ENCODE data around the gene ST6GALNAC3. TPM values are rescaled to one million over a fixed set of nuclear protein-coding genes. Genes with fewer than 3 reads are reported as not detected.
"Not testable (repeated sequence)": the region's sequence is repeated elsewhere in the genome, so short reads cannot be mapped to it uniquely, and the experiment has no call there.

ST6GALNAC3 gene
- polyA plus RNA-seq, 1 donor (not counting 4 experiments of a cell fraction or from before 2014, with no cell fraction given), result 0.08 TPM

DNA sequence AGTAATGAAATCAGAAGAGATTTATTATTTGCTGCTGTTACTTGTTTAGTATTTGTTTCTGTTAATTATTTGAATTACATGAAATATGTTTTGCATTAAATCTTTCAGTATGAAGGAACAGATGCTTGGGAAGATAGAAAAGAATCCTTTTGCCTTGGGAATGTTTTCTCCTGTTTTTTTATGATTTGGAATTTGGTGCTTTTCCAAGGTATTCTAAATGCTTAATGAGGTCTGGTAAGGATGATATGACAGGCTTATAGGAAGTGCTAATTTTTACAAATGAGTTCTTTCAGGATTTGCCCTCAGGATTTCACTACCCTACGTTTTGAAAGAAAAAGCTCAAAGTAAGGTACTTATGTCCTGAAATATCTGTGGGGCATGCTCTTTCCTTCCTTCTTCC, 25.6 kb upstream of the ST6GALNAC3 start:
- no peak for DNase-seq (ENCODE audit: low read depth, low spot score)
- Histone ChIP-seq H4K20me1 (ENCODE audit: control insufficient read depth, extremely low read depth, insufficient read depth, low read length) (no peaks in the 10 kb centered on the region), H3K4me2 (ENCODE audit: control insufficient read depth, extremely low read depth, insufficient read depth, low read depth, low read length) (no peak overlapping the region), H3K9me1 (ENCODE audit: control insufficient read depth, extremely low read depth, insufficient read depth, low read length) (no peaks in the 10 kb centered on the region), H3K4me1 (ENCODE audit: control insufficient read depth, extremely low read depth, insufficient read depth, low read length) (no peaks in the 10 kb centered on the region), H3K9me3 (ENCODE audit: control insufficient read depth, low read depth, low read length) (no peaks in the 10 kb centered on the region), H3K36me3 (ENCODE audit: control insufficient read depth in 2 of 2, extremely low read depth in 1 of 2, insufficient read depth in 2 of 2, low read length in 2 of 2) (no peaks in the 10 kb centered on the region), H3K4me3 (ENCODE audit: control insufficient read depth in 2 of 3, extremely low read depth in 1 of 3, insufficient read depth in 2 of 3, low read depth in 1 of 3, low read length in 3 of 3) (no peak overlapping the region), H3K9ac (ENCODE audit: control insufficient read depth, extremely low read depth, insufficient read depth, low read length) (no peak overlapping the region), H3K79me2 (ENCODE audit: control insufficient read depth, insufficient read depth, low read length) (no peaks in the 10 kb centered on the region), H3K27ac (ENCODE audit: control insufficient read depth, insufficient read depth, low read length) (no peak overlapping the region), H2AFZ (ENCODE audit: control insufficient read depth, low read length) (no peak overlapping the region), H3K27me3 (ENCODE audit: control insufficient read depth, extremely low read depth, insufficient read depth, low read length) (no peaks in the 10 kb centered on the region)
- dilution Hi-C loops (cut with MboI; ENCODE audit: extremely low pct_ligation_motif_present, low sequenced_read_pairs), result no loop called here
- no peak for FAIRE-seq
- TF ChIP-seq EZH2 (IDR thresholded peaks at IDR 0.05; ENCODE audit: low read length), result no peak
- TF ChIP-seq, protein P1, sequence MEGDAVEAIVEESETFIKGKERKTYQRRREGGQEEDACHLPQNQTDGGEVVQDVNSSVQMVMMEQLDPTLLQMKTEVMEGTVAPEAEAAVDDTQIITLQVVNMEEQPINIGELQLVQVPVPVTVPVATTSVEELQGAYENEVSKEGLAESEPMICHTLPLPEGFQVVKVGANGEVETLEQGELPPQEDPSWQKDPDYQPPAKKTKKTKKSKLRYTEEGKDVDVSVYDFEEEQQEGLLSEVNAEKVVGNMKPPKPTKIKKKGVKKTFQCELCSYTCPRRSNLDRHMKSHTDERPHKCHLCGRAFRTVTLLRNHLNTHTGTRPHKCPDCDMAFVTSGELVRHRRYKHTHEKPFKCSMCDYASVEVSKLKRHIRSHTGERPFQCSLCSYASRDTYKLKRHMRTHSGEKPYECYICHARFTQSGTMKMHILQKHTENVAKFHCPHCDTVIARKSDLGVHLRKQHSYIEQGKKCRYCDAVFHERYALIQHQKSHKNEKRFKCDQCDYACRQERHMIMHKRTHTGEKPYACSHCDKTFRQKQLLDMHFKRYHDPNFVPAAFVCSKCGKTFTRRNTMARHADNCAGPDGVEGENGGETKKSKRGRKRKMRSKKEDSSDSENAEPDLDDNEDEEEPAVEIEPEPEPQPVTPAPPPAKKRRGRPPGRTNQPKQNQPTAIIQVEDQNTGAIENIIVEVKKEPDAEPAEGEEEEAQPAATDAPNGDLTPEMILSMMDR (optimal IDR thresholded peaks at IDR 0.05 in 1 of 3, IDR thresholded peaks at IDR 0.05 in 1 of 3, conservative IDR thresholded peaks at IDR 0.05 in 1 of 3; ENCODE audit: extremely low read depth in 1 of 3, insufficient read depth in 2 of 3, low read length in 3 of 3), result no peak

DNA sequence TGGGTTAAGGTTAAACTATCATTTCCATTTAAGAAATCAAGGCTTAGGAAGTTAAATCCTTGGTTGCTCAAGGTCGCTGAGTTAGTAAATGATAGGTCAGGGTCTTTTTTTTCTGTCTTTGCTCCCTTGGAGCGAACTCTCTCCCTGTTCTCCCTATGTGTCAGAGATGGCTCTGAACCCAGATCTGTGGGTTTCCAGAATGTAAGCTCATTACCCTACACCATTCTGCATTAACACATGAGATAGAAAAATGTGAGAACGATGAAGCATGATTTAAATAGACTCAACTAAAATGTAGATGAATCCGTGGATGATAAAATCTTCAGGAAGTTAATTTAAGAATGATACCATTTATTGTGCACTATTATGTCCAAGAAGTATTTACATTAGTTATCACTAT, 25.0 kb upstream of the ST6GALNAC3 start:
- dilution Hi-C loops (cut with MboI; ENCODE audit: extremely low pct_ligation_motif_present, low sequenced_read_pairs), result no loop called here
- Histone ChIP-seq H3K4me2 (ENCODE audit: control insufficient read depth, extremely low read depth, insufficient read depth, low read depth, low read length) (no peak overlapping the region), H3K36me3 (ENCODE audit: control insufficient read depth in 2 of 2, extremely low read depth in 1 of 2, insufficient read depth in 2 of 2, low read length in 2 of 2) (no peaks in the 10 kb centered on the region), H3K4me3 (ENCODE audit: control insufficient read depth in 2 of 3, extremely low read depth in 1 of 3, insufficient read depth in 2 of 3, low read depth in 1 of 3, low read length in 3 of 3) (no peak overlapping the region), H3K4me1 (ENCODE audit: control insufficient read depth, extremely low read depth, insufficient read depth, low read length) (no peaks in the 10 kb centered on the region), H2AFZ (ENCODE audit: control insufficient read depth, low read length) (no peak overlapping the region), H3K9ac (ENCODE audit: control insufficient read depth, extremely low read depth, insufficient read depth, low read length) (no peak overlapping the region), H4K20me1 (ENCODE audit: control insufficient read depth, extremely low read depth, insufficient read depth, low read length) (no peaks in the 10 kb centered on the region), H3K79me2 (ENCODE audit: control insufficient read depth, insufficient read depth, low read length) (no peaks in the 10 kb centered on the region), H3K27ac (ENCODE audit: control insufficient read depth, insufficient read depth, low read length) (no peak overlapping the region), H3K9me1 (ENCODE audit: control insufficient read depth, extremely low read depth, insufficient read depth, low read length) (no peaks in the 10 kb centered on the region), H3K27me3 (ENCODE audit: control insufficient read depth, extremely low read depth, insufficient read depth, low read length) (no peaks in the 10 kb centered on the region), H3K9me3 (ENCODE audit: control insufficient read depth, low read depth, low read length) (no peaks in the 10 kb centered on the region)
- no peak for FAIRE-seq
- TF ChIP-seq EZH2 (IDR thresholded peaks at IDR 0.05; ENCODE audit: low read length), result no peak
- TF ChIP-seq, protein P1 (optimal IDR thresholded peaks at IDR 0.05 in 1 of 3, IDR thresholded peaks at IDR 0.05 in 1 of 3, conservative IDR thresholded peaks at IDR 0.05 in 1 of 3; ENCODE audit: extremely low read depth in 1 of 3, insufficient read depth in 2 of 3, low read length in 3 of 3), result no peak
- no peak for DNase-seq (ENCODE audit: low read depth, low spot score)

DNA sequence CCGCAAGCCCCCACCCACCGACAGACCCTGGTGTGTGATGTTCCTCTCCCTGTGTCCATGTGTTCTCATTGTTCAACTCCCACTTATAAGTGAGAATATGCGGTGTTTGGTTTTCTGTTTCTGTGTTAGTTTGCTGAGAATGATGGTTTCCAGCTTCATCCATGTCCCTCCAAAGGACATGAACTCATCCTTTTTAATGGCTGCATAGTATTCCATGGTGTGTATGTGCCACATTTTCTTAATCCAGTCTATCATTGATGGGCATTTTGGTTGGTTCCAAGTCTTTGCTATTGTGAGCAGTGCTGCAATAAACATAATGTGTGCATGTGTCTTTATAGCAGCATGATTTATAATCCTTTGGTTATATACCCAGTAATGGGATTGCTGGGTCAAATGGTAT, 24.5 kb upstream of the ST6GALNAC3 start:
- H3K36me3 ChIP-seq (ENCODE audit: control insufficient read depth in 2 of 2, extremely low read depth in 1 of 2, insufficient read depth in 2 of 2, low read length in 2 of 2); H2AFZ ChIP-seq (ENCODE audit: control insufficient read depth, low read length); H3K4me1 ChIP-seq (ENCODE audit: control insufficient read depth, extremely low read depth, insufficient read depth, low read length); H3K9ac ChIP-seq (ENCODE audit: control insufficient read depth, extremely low read depth, insufficient read depth, low read length); H3K4me2 ChIP-seq (ENCODE audit: control insufficient read depth, extremely low read depth, insufficient read depth, low read depth, low read length); H3K79me2 ChIP-seq (ENCODE audit: control insufficient read depth, insufficient read depth, low read length); DNase-seq (ENCODE audit: low read depth, low spot score); dilution Hi-C loops (cut with MboI; ENCODE audit: extremely low pct_ligation_motif_present, low sequenced_read_pairs); H3K4me3 ChIP-seq (ENCODE audit: control insufficient read depth in 2 of 3, extremely low read depth in 1 of 3, insufficient read depth in 2 of 3, low read depth in 1 of 3, low read length in 3 of 3); H3K27me3 ChIP-seq (ENCODE audit: control insufficient read depth, extremely low read depth, insufficient read depth, low read length); FAIRE-seq; H3K9me3 ChIP-seq (ENCODE audit: control insufficient read depth, low read depth, low read length); H3K27ac ChIP-seq (ENCODE audit: control insufficient read depth, insufficient read depth, low read length); H3K9me1 ChIP-seq (ENCODE audit: control insufficient read depth, extremely low read depth, insufficient read depth, low read length); H4K20me1 ChIP-seq (ENCODE audit: control insufficient read depth, extremely low read depth, insufficient read depth, low read length): not testable (repeated sequence)

Measured in keratinocyte (primary cell).